ENCODE results near the gene JARID2.

JARID2 gene

GRCh38 chr6:15487262-15487661 is 241.4 kb downstream of the JARID2 start:
- DNase-seq (ENCODE audit: low read depth in 2 of 2) = no peak

DNA sequence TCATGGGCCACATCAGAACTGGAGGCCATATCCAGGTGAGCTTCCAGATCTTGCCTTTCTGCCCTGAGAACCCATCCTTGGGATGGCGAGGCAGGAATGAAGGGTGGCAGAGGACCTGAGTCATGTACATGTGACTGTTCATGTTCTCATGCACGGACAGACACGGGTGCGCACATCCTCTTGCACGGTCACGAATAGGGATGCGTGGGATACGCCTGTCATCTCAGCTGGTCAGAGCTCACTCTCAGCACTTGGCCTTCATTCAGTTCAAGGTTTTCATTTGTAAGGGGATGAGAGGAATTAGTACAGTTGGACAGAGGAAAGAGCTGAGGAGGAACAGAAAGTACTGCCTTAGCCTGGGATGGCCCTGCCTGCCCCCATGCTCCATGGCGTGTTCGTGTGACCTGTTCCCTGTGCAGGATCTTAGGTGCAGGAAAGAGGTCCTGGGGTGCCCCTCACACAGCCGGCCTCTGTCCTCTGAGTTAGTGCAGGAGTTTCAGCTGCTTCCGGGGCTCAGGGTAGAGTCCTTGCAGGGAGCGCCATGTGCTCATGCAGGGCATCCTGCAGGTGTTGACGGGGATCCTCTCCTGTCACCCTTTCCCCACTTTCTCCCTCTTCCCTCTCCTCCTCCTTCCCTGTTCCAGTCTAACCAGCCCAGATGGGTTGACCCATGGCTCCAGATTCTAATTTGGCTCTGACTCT is 243.5 kb downstream of the JARID2 start:
- DNase-seq (ENCODE audit: low read depth in 2 of 2) = no peak

DNA sequence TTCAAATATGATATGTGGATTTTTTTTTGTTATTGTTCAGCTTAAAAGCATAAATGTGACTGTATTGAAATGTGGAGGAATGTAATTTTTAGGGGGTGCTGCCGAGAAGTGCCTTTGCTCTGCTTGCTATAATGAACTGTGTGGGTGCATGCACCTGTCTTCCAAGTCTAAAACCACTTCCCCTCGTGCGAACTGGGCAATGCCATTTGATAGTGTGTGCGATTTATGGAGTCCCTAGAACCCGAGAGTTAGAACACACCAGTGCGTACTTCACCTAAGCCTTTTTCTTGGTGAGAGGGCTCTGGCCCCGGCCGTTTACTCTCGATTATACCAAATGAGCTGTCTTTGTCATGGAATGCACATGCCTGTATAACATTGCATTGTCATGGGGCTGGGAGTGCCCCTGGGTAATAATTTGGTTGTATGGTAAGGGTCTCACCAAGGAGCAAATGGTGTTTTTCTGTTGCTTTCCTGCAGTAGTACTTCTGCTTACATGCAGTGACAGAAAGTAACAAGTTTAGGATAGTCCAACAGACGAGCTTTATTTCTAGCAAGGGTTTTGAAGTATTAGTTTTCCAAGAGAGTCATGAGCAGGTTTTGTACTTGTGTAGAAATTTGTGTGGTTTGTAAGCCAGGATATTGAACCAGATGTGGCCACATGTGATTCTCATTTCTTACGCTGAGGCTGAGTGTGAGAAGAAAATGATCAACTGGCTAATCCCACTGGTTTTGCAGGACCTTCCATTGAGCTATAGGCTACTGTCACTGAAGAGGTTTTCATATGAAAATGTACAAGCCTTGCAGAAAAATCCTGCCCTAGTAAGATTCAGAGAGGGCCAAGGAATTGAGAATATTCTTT is 244.6 kb downstream of the JARID2 start:
- no peak for DNase-seq (ENCODE audit: low read depth in 2 of 2)

- DNase-seq (ENCODE audit: low read depth in 2 of 2) = peak; percentile 65 to 66
Observed at GRCh38 chr6:15491255-15491985, 245.6 kb downstream of the JARID2 start.

DNA sequence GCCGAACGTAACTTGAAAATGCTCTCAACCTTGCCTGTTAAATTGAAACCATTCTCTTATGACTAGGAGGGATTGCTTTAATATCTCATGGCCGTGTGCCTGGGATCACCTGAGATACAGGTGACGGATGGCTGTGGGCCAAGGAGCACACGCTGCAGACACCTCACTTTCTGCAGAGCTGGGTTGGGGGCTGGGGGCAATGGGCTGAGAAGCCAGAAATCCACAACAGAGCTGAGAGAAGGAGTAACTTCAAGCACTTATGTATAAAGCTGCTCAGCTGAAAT is 246.1 kb downstream of the JARID2 start:
- no peak for DNase-seq (ENCODE audit: low read depth in 2 of 2)

- DNase-seq (ENCODE audit: low read depth in 2 of 2) = peak; percentile 51 to 56
Observed at GRCh38 chr6:15493437-15494168, 247.7 kb downstream of the JARID2 start.

- DNase-seq (ENCODE audit: low read depth in 2 of 2) = no peak
Observed at GRCh38 chr6:15495375-15495901, 249.6 kb downstream of the JARID2 start.

- no peak for DNase-seq (ENCODE audit: low read depth in 2 of 2)
Observed at GRCh38 chr6:15496345-15497131, 250.7 kb downstream of the JARID2 start.

DNA sequence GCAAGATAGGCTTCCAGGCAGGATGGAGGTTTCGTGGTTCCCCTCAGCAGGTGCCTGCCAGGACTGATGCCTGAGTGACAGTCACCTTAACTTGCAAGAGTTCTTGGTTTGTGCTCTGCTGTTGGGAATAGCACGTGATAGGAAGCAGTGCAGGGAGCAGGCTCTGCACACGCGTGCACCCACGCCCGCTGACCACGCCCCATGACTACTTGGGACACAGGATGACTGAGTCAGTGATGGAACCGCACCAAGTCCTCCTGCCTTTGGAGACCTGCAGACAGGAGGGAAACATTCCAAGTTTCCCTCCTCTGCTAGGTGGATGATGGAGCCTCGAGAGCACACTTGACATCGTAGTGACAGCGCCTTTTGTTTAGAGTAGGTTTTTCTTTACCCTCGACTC is 252.8 kb downstream of the JARID2 start:
- no peak for DNase-seq (ENCODE audit: low read depth in 2 of 2)

- DNase-seq (ENCODE audit: low read depth in 2 of 2) = no peak
Observed at GRCh38 chr6:15499125-15499524, 253.3 kb downstream of the JARID2 start.

- DNase-seq (ENCODE audit: low read depth in 2 of 2) = no peak
Observed at GRCh38 chr6:15499591-15499990, 253.7 kb downstream of the JARID2 start.

DNA sequence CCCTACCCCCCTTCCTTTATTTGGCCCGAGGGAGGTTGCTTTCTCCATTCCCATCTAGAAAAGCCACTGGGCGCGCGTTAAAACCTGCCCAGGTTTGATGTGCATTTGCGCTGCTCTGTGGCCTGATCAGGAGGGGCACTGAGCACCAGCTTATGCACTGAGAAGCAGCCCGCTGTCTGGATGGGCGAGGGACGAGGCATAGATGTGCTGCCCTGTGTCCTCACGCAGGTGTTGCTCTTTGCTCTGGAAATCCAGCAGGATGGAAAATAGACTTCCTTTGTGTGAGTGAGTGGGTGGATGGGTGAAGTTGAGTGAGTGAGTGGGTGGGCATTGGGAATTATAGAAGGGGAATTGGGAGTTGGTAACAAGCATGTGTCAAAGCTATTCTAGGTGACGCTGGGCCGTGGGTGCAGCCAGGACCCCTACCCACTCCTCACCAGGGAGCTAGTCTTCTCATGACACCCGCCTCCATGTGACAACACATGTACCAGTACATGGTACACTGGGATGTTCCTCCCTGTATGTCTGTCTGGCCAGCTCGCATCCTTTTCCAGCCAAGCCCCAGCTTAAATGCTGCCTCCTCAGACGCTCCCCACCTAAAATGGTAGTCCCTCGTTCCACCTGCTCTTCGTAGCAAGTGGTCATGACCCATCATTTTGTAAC is 254.3 kb downstream of the JARID2 start:
- no peak for DNase-seq (ENCODE audit: low read depth in 2 of 2)

DNA sequence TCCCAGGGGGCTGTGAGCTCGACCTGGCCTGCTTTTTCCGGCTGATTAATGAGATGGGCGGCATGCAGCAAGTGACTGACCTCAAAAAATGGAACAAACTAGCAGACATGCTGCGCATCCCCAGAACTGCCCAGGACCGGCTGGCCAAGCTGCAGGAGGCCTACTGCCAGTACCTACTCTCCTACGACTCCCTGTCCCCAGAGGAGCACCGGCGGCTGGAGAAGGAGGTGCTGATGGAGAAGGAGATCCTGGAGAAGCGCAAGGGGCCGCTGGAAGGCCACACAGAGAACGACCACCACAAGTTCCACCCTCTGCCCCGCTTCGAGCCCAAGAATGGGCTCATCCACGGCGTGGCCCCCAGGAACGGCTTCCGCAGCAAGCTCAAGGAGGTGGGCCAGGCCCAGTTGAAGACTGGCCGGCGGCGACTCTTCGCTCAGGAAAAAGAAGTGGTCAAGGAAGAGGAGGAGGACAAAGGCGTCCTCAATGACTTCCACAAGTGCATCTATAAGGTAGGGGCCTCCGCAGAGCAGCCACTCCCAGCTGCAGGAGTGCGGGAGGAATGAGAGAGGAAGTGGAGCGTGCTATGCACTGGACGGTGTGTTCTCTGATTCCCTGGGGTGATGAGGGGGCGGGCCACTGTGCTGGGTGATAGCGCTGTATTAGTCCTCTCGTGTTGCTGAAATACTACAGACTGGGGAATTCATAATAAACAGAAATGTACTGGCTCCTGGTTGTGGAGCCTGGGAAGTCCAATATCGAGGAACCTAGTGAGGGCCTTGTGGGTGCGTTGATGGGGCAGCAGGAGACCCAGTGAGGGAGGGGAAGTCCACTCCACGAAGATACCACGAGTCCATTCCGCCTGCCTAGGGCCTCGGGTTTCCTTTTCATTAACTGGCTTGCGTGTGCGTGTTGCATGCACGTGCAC is 255.3 kb downstream of the JARID2 start:
- DNase-seq (ENCODE audit: low read depth in 2 of 2) = no peak

DNA sequence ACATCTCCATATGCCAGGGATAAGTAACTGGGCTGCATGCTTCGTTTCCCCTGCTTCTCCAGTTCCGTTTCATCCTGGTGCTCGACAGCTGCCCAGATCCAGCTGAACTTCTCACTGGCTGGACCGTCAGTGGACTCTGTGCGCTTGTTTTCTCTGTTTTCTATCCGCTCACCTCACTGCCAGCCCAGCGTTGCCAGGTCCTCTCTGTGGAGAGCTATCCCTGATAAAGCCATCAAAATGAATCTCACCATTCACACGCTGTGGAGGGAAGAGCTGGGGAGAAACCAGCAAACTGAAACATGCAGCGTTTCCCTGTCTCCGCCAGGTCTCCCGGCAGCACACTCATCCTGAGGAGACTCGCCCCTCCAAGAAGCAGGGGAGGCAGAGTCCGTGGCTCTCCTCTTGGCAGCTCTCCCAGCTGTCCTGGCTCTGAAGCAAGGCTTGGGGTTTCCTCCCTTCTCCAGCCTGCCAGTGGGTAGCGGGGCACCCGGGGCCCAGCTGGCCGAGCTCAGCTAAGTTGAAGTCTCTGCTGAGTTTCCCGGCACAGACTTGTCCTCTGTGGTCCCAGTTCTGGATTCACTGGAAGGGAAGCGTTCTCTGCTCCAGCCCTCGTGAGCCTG is 256.1 kb downstream of the JARID2 start:
- peak; percentile 29 to 49 for DNase-seq (ENCODE audit: low read depth in 2 of 2)

DNA sequence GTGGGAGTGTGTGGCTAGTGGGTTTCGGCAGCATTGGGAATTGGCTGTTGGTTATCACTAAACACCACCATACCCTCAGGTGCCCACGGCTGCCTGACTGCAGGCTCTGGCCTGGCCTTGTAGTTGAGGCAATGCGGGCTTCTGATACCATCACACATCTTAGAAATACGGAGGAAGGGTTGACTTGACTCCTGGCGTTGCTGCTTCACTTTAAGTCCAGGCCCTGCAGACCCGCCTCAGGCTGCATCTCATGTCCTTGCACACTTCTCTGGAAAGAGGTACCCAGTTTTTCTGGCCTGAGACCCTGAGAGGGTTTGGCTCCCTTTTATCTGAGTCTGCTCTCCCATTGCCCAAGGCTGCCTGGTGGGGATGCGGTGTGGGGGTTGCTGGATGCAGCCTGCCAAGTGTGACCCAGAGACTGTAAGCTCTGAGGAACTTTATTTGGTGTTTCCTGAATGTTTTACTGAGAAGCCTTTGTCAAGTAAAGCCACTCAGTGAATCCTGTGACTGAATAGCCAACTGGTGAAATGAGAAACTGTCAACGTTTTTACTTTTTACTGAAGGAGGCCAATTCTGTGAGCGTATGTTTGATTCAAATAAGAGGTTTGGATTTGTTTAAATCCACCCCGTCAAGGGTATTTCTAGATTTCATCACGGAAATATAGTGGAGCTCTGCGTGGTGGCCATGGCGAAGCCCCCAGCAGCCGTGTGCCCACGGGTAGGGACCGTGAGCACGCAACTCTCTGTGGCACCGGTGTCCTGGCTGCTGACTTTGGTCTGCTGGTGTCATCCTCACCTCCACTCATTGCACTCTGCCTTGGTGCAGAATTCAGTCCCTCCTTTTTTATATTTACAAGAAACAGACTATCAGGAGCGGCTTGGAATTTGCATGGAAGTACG is 256.8 kb downstream of the JARID2 start:
- no peak for DNase-seq (ENCODE audit: low read depth in 2 of 2)

DNA sequence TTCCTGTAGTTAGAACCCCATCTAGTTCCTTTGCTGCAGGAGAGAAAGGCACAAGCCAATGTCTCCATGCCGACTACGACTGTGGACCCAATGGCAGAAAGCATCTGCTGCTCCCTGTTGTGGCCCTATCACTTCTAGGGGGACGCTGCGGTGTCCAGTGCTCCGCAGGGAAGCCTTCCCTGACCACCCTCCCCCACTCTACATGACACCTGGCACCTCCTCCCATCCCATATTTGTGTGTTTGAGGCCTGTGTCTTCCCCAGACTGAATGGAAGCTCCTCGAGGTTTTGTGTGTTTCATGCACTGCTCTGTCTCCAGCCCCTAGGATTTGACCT is 257.4 kb downstream of the JARID2 start:
- DNase-seq (ENCODE audit: low read depth in 2 of 2) = no peak

GRCh38 chr6:15504040-15504495 is 258.2 kb downstream of the JARID2 start:
- DNase-seq (ENCODE audit: low read depth in 2 of 2) = no peak

Measured in fibroblast of skin of left quadriceps (primary cell).